HepG2 (cell line): ENCODE results near the gene SEC16A. TPM values are rescaled to one million over a fixed set of nuclear protein-coding genes. Genes with fewer than 3 reads are reported as not detected.

ENCODE experiments used
- ATF2 ChIP-seq: sonication (generic); formaldehyde crosslinking; IDR thresholded peaks from 2 replicates; pipeline ENCODE4 v1.4.0; 2020; ENCODE audit warnings: missing genetic modification reagents
- ATRX ChIP-seq: sonication (generic); formaldehyde crosslinking; IDR thresholded peaks from 2 replicates; pipeline ENCODE4 v1.4.0; 2020; ENCODE audit warnings: missing genetic modification reagents, borderline replicate concordance
- BRD4 ChIP-seq: sonication (generic); formaldehyde crosslinking; IDR thresholded peaks from 2 replicates; pipeline ENCODE4 v1.4.0; 2020; ENCODE audit warnings: missing genetic modification reagents
- CBX5 ChIP-seq: sonication (generic); formaldehyde crosslinking; IDR thresholded peaks from 2 replicates; pipeline ENCODE4 v1.4.0; 2020; ENCODE audit warnings: missing genetic modification reagents, borderline replicate concordance
- DBP ChIP-seq: sonication (generic); formaldehyde crosslinking; IDR thresholded peaks from 2 replicates; pipeline ENCODE4 v1.4.0; 2020; ENCODE audit warnings: missing genetic modification reagents; ENCODE audit errors: not compliant biosample characterization
- GLI4 ChIP-seq: sonication (generic); formaldehyde crosslinking; IDR thresholded peaks from 2 replicates; pipeline ENCODE4 v1.5.1; 2020; ENCODE audit warnings: missing genetic modification reagents, mild to moderate bottlenecking, moderate library complexity, borderline replicate concordance
- KAT2B ChIP-seq: fragments of 150-350 bp; IDR thresholded peaks from 2 replicates; pipeline ENCODE4 v1.6.1; 2014; ENCODE audit warnings: low read depth, low read length, borderline replicate concordance
- MEF2D ChIP-seq: sonication (generic); formaldehyde crosslinking; IDR thresholded peaks from 2 replicates; pipeline ENCODE4 v1.5.1; 2020; ENCODE audit warnings: mild to moderate bottlenecking, missing genetic modification reagents
- NCOA1 ChIP-seq: sonication (generic); formaldehyde crosslinking; IDR thresholded peaks from 2 replicates; pipeline ENCODE4 v1.9.0; 2021; ENCODE audit warnings: missing genetic modification reagents
- REL ChIP-seq: sonication (generic); formaldehyde crosslinking; conservative IDR thresholded peaks from 2 replicates; pipeline ENCODE4 v1.8.0; 2022; ENCODE audit warnings: mild to moderate bottlenecking, missing genetic modification reagents, moderate library complexity
- RXRB ChIP-seq: IDR thresholded peaks from 2 replicates; pipeline ENCODE4 v1.6.1; 2016; ENCODE audit warnings: borderline replicate concordance, missing genetic modification reagents, missing compliant biosample characterization
- SMARCE1 ChIP-seq: fragments of 450-650 bp; IDR thresholded peaks from 2 replicates; pipeline ENCODE4 v1.6.1; 2017; ENCODE audit warnings: borderline replicate concordance
- SP1 ChIP-seq, 2 experiments: fragments of 450-650 bp in 1 of 2; sonication (generic) in 1 of 2; formaldehyde crosslinking in 1 of 2; IDR thresholded peaks; 2 replicates each; pipeline versions ENCODE4 v1.4.0 to v1.6.1; 2016 to 2020; ENCODE audit warnings: missing genetic modification reagents in 1 of 2
- TSC22D2 ChIP-seq: sonication (generic); formaldehyde crosslinking; IDR thresholded peaks from 2 replicates; pipeline ENCODE4 v1.5.1; 2020; ENCODE audit warnings: missing genetic modification reagents, mild to moderate bottlenecking, borderline replicate concordance
- YEATS2 ChIP-seq: sonication (generic); formaldehyde crosslinking; IDR thresholded peaks from 2 replicates; pipeline ENCODE4 v1.4.0; 2020; ENCODE audit warnings: missing genetic modification reagents, borderline replicate concordance
- ZKSCAN5 ChIP-seq: sonication (generic); formaldehyde crosslinking; IDR thresholded peaks from 2 replicates; pipeline ENCODE4 v1.5.1; 2020; ENCODE audit warnings: mild to moderate bottlenecking, missing genetic modification reagents
- ZKSCAN8 ChIP-seq: IDR thresholded peaks from 2 replicates; pipeline ENCODE4 v1.6.1; 2016; ENCODE audit warnings: borderline replicate concordance, missing genetic modification reagents, missing compliant biosample characterization
- ZMAT5 ChIP-seq: sonication (generic); formaldehyde crosslinking; IDR thresholded peaks from 2 replicates; pipeline ENCODE4 v1.5.0; 2020; ENCODE audit warnings: mild to moderate bottlenecking, low read depth, missing genetic modification reagents, borderline replicate concordance
- ZNF205 ChIP-seq: IDR thresholded peaks from 2 replicates; pipeline ENCODE4 v1.6.1; 2018; ENCODE audit warnings: missing biosample characterization, missing genetic modification reagents
- ZNF282 ChIP-seq: fragments of 450-650 bp; IDR thresholded peaks from 2 replicates; pipeline ENCODE4 v1.6.1; 2018; ENCODE audit not compliant: partially characterized antibody
- ZNF530 ChIP-seq: sonication (generic); formaldehyde crosslinking; IDR thresholded peaks from 2 replicates; pipeline ENCODE4 v1.5.0; 2020; ENCODE audit warnings: low read depth, mild to moderate bottlenecking, missing genetic modification reagents
- ZNF567 ChIP-seq: sonication (generic); formaldehyde crosslinking; IDR thresholded peaks from 2 replicates; pipeline ENCODE4 v1.8.1; 2023; ENCODE audit warnings: mild to moderate bottlenecking, missing genetic modification reagents, borderline replicate concordance
- ZNF891 ChIP-seq: sonication (generic); formaldehyde crosslinking; IDR thresholded peaks from 2 replicates; pipeline ENCODE4 v1.5.0; 2020; ENCODE audit warnings: mild to moderate bottlenecking, missing genetic modification reagents
- polyA plus RNA-seq, 8 experiments: library from polyadenylated mRNA; depleted of rRNA in 3 of 8; stranded (reverse) in 7 of 8; unstranded in 1 of 8; fragments of >200 nt; fragmentation: Illumina TruSeq in 4 of 8; extraction: Trizol in 4 of 8; gene quantifications; 2 replicates each; pipeline versions ENCODE4 v1.2.1 to v1.2.3, GENCODE V29; 2011 to 2016; ENCODE audit warnings: low read depth in 4 of 8, missing spikeins in 1 of 8, mixed read lengths in 1 of 8; ENCODE audit not compliant: insufficient read depth in 1 of 8
- total RNA-seq, 5 experiments: library from RNA; depleted of rRNA; stranded (reverse); fragments of >200 nt; fragmentation: Illumina TruSeq; extraction: Trizol; gene quantifications; 2 replicates each; pipeline ENCODE4 v1.2.3, GENCODE V29; 2016; ENCODE audit warnings: low read depth in 1 of 5

Gene SEC16A
- total and polyA plus RNA-seq, 2 of the 13 experiments (the other 11 are each of a cell fraction or from before 2014, with no cell fraction given): 15.9 to 18.9 TPM

- TF ChIP-seq SMARCE1 (no peak), ZKSCAN5 (CRISPR knock-in tag) (no peak), RXRB (no peak), GLI4 (CRISPR knock-in tag) (peak; percentile 58; the same call in 1 of the 2 replicates), MEF2D (CRISPR knock-in tag) (no peak), ATF2 (CRISPR knock-in tag) (0 out of 2 replicates have a peak, but pooled peaks have one; percentile 11), ZMAT5 (CRISPR knock-in tag) (no peak), ZNF205 (no peak), ZKSCAN8 (CRISPR knock-in tag) (no peak), TSC22D2 (CRISPR knock-in tag) (no peak), ZNF567 (CRISPR knock-in tag) (0 out of 2 replicates have a peak, but pooled peaks have one; percentile 68), BRD4 (CRISPR knock-in tag) (no peak), ZNF530 (CRISPR knock-in tag) (no peak), NCOA1 (CRISPR knock-in tag) (no peak), KAT2B (no peak), REL (peak; percentile 89; the same call in 1 of the 2 replicates), ATRX (no peak), ZNF891 (no peak; the same call in 1 of the 2 replicates), SP1 (IDR thresholded peaks at IDR 0.05) (no peak), SP1 (CRISPR knock-in tag; IDR thresholded peaks at IDR 0.05) (no peak; the same call in 1 of the 2 replicates), CBX5 (CRISPR knock-in tag) (no peak), YEATS2 (CRISPR knock-in tag) (no peak), ZNF282 (no peak), DBP (CRISPR knock-in tag) (no peak)
Measured at GRCh38 chr9:136400038-136400834, 82.6 kb downstream of the SEC16A start, which contains the start of gene SNAPC4 (continued).
